HepG2 (cell line): Measurements from ENCODE around the gene PDE4C. TPM values are rescaled to one million over a fixed set of nuclear protein-coding genes. Genes with fewer than 3 reads are reported as not detected.

Experiments used
- HMG20B ChIP-seq: conservative IDR thresholded peaks from 2 replicates; pipeline ENCODE4 v1.6.1; 2016; ENCODE audit warnings: missing genetic modification reagents, missing compliant biosample characterization
- KLF16 ChIP-seq, 2 experiments: sonication (generic) in 1 of 2; formaldehyde crosslinking in 1 of 2; IDR thresholded peaks; 2 replicates each; pipeline versions ENCODE4 v1.6.1 to v1.8.0; 2016 to 2023; ENCODE audit warnings: missing genetic modification reagents in 2 of 2, missing compliant biosample characterization in 1 of 2
- RFXAP ChIP-seq: sonication (generic); formaldehyde crosslinking; IDR thresholded peaks from 2 replicates; pipeline ENCODE4 v1.4.0; 2020; ENCODE audit warnings: missing genetic modification reagents, borderline replicate concordance
- SP5 ChIP-seq: IDR thresholded peaks from 2 replicates; pipeline ENCODE4 v1.6.1; 2016; ENCODE audit warnings: low read depth, borderline replicate concordance
- SPEN ChIP-seq: sonication (generic); formaldehyde crosslinking; IDR thresholded peaks from 2 replicates; pipeline ENCODE4 v1.5.1; 2020; ENCODE audit warnings: low read depth, mild to moderate bottlenecking, missing genetic modification reagents
- THAP11 ChIP-seq: IDR thresholded peaks from 2 replicates; pipeline ENCODE4 v1.6.1; 2016; ENCODE audit warnings: missing biosample characterization, missing genetic modification reagents
- TIGD3 ChIP-seq: sonication (generic); formaldehyde crosslinking; IDR thresholded peaks from 2 replicates; pipeline ENCODE4 v1.5.1; 2020; ENCODE audit warnings: mild to moderate bottlenecking, missing genetic modification reagents, borderline replicate concordance
- ZBTB49 ChIP-seq: sonication (generic); formaldehyde crosslinking; IDR thresholded peaks from 2 replicates; pipeline ENCODE4 v1.4.0; 2020; ENCODE audit warnings: missing genetic modification reagents, borderline replicate concordance
- ZFP36L2 ChIP-seq: sonication (generic); formaldehyde crosslinking; IDR thresholded peaks from 2 replicates; pipeline ENCODE4 v1.4.0; 2020; ENCODE audit warnings: missing genetic modification reagents
- ZNF329 ChIP-seq: sonication (generic); formaldehyde crosslinking; IDR thresholded peaks from 2 replicates; pipeline ENCODE4 v1.9.0; 2021; ENCODE audit warnings: low read depth, mild to moderate bottlenecking, missing genetic modification reagents
- ZNF773 ChIP-seq: sonication (generic); formaldehyde crosslinking; IDR thresholded peaks from 2 replicates; pipeline ENCODE4 v1.4.0; 2020; ENCODE audit warnings: missing genetic modification reagents, borderline replicate concordance
- polyA plus RNA-seq, 8 experiments: library from polyadenylated mRNA; depleted of rRNA in 3 of 8; stranded (reverse) in 7 of 8; unstranded in 1 of 8; fragments of >200 nt; fragmentation: Illumina TruSeq in 4 of 8; extraction: Trizol in 4 of 8; gene quantifications; 2 replicates each; pipeline versions ENCODE4 v1.2.1 to v1.2.3, GENCODE V29; 2011 to 2016; ENCODE audit warnings: low read depth in 4 of 8, missing spikeins in 1 of 8, mixed read lengths in 1 of 8; ENCODE audit not compliant: insufficient read depth in 1 of 8
- total RNA-seq, 5 experiments: library from RNA; depleted of rRNA; stranded (reverse); fragments of >200 nt; fragmentation: Illumina TruSeq; extraction: Trizol; gene quantifications; 2 replicates each; pipeline ENCODE4 v1.2.3, GENCODE V29; 2016; ENCODE audit warnings: low read depth in 1 of 5
- TF ChIP-seq, protein P1 (sequence below): sonication (generic); formaldehyde crosslinking; IDR thresholded peaks from 2 replicates; pipeline ENCODE4 v1.4.0; 2020; ENCODE audit warnings: mild to moderate bottlenecking, missing genetic modification reagents
- TF ChIP-seq, protein P2 (sequence below): sonication (generic); formaldehyde crosslinking; IDR thresholded peaks from 2 replicates; pipeline ENCODE4 v1.4.0; 2020; ENCODE audit warnings: missing genetic modification reagents; ENCODE audit errors: not compliant biosample characterization
- TF ChIP-seq, protein P3 (sequence below): fragments of 450-650 bp; IDR thresholded peaks from 2 replicates; pipeline ENCODE4 v1.6.1; 2017; ENCODE audit warnings: mild to moderate bottlenecking
- TF ChIP-seq, protein P4 (sequence below): sonication (generic); formaldehyde crosslinking; IDR thresholded peaks from 2 replicates; pipeline ENCODE4 v1.4.0; 2020; ENCODE audit warnings: mild to moderate bottlenecking, missing genetic modification reagents

PDE4C gene
- total and polyA plus RNA-seq, 2 of the 13 experiments (the other 11 are each of a cell fraction or from before 2014, with no cell fraction given), result 1.4 to 14.0 TPM

GRCh38 chr19:18233224-18233825 lies 7.1 kb upstream of the PDE4C start (continued):
- TF ChIP-seq, protein P1, sequence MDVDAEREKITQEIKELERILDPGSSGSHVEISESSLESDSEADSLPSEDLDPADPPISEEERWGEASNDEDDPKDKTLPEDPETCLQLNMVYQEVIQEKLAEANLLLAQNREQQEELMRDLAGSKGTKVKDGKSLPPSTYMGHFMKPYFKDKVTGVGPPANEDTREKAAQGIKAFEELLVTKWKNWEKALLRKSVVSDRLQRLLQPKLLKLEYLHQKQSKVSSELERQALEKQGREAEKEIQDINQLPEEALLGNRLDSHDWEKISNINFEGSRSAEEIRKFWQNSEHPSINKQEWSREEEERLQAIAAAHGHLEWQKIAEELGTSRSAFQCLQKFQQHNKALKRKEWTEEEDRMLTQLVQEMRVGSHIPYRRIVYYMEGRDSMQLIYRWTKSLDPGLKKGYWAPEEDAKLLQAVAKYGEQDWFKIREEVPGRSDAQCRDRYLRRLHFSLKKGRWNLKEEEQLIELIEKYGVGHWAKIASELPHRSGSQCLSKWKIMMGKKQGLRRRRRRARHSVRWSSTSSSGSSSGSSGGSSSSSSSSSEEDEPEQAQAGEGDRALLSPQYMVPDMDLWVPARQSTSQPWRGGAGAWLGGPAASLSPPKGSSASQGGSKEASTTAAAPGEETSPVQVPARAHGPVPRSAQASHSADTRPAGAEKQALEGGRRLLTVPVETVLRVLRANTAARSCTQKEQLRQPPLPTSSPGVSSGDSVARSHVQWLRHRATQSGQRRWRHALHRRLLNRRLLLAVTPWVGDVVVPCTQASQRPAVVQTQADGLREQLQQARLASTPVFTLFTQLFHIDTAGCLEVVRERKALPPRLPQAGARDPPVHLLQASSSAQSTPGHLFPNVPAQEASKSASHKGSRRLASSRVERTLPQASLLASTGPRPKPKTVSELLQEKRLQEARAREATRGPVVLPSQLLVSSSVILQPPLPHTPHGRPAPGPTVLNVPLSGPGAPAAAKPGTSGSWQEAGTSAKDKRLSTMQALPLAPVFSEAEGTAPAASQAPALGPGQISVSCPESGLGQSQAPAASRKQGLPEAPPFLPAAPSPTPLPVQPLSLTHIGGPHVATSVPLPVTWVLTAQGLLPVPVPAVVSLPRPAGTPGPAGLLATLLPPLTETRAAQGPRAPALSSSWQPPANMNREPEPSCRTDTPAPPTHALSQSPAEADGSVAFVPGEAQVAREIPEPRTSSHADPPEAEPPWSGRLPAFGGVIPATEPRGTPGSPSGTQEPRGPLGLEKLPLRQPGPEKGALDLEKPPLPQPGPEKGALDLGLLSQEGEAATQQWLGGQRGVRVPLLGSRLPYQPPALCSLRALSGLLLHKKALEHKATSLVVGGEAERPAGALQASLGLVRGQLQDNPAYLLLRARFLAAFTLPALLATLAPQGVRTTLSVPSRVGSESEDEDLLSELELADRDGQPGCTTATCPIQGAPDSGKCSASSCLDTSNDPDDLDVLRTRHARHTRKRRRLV, result peak; percentile 92
- TF ChIP-seq KLF16 (CRISPR knock-in tag; IDR thresholded peaks at IDR 0.05) (peak in 1 of 2 experiments; percentile 98; a peak in 2 of 4 replicates), SPEN (CRISPR knock-in tag) (peak; percentile 28; the same call in 1 of the 2 replicates), ZNF773 (peak; percentile 99), THAP11 (CRISPR knock-in tag) (peak; percentile 80), SP5 (CRISPR knock-in tag) (no peak), ZNF329 (peak; percentile 89), HMG20B (CRISPR knock-in tag) (peak; percentile 42; the same call in 1 of the 2 replicates), RFXAP (CRISPR knock-in tag) (peak; percentile 75; the same call in 1 of the 2 replicates), ZFP36L2 (CRISPR knock-in tag) (peak; percentile 80; the same call in 1 of the 2 replicates), ZBTB49 (peak; percentile 96; the same call in 1 of the 2 replicates), TIGD3 (CRISPR knock-in tag) (peak; percentile 77; the same call in 1 of the 2 replicates)
- TF ChIP-seq, protein P2, sequence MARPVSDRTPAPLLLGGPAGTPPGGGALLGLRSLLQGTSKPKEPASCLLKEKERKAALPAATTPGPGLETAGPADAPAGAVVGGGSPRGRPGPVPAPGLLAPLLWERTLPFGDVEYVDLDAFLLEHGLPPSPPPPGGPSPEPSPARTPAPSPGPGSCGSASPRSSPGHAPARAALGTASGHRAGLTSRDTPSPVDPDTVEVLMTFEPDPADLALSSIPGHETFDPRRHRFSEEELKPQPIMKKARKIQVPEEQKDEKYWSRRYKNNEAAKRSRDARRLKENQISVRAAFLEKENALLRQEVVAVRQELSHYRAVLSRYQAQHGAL, result no peak
- TF ChIP-seq, protein P3, sequence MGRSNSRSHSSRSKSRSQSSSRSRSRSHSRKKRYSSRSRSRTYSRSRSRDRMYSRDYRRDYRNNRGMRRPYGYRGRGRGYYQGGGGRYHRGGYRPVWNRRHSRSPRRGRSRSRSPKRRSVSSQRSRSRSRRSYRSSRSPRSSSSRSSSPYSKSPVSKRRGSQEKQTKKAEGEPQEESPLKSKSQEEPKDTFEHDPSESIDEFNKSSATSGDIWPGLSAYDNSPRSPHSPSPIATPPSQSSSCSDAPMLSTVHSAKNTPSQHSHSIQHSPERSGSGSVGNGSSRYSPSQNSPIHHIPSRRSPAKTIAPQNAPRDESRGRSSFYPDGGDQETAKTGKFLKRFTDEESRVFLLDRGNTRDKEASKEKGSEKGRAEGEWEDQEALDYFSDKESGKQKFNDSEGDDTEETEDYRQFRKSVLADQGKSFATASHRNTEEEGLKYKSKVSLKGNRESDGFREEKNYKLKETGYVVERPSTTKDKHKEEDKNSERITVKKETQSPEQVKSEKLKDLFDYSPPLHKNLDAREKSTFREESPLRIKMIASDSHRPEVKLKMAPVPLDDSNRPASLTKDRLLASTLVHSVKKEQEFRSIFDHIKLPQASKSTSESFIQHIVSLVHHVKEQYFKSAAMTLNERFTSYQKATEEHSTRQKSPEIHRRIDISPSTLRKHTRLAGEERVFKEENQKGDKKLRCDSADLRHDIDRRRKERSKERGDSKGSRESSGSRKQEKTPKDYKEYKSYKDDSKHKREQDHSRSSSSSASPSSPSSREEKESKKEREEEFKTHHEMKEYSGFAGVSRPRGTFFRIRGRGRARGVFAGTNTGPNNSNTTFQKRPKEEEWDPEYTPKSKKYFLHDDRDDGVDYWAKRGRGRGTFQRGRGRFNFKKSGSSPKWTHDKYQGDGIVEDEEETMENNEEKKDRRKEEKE, result no peak
- TF ChIP-seq, protein P4, sequence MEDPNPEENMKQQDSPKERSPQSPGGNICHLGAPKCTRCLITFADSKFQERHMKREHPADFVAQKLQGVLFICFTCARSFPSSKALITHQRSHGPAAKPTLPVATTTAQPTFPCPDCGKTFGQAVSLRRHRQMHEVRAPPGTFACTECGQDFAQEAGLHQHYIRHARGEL (CRISPR knock-in tag), result 0 out of 2 replicates have a peak, but pooled peaks have one; percentile 14
